HepG2 (cell line): ENCODE results near the gene BMX. TPM values are rescaled to one million over a fixed set of nuclear protein-coding genes. Genes with fewer than 3 reads are reported as not detected.

Experiments
- ATAC-seq: fragments of 200-7000 bp; cut with Tn5 transposase; 3 replicates; pipeline ENCODE4 v1.9.1; 2020; ENCODE audit warnings: mild to moderate bottlenecking, moderate library complexity
- BruUV-seq: library from RNA; stranded (reverse); fragments of 400-500 nt; replicated peaks from 2 replicates; lab custom pipeline; 2021; lab: Mats Ljungman, UMichigan
- CTCF ChIA-PET: fragments of 300-600 bp; formaldehyde crosslinking; extraction: SDS; loops from one replicate; lab custom pipeline; 2021; ENCODE audit warnings: low total read pairs, inconsistent platforms, low intra/inter-chr PET ratio; lab: Yijun Ruan, JAX
- POLR2A ChIA-PET: fragments of 350-600 bp; sonication (Branson Sonifier 250); formaldehyde crosslinking; loops from one replicate; lab custom pipeline; 2020; ENCODE audit warnings: antibody characterized with exemption, inconsistent platforms; lab: Yijun Ruan, JAX
- DNase-seq: peaks from one replicate; pipeline ENCODE4 v3.0.0-alpha.2; 2015; ENCODE audit warnings: low spot score
- FAIRE-seq: peaks from 3 replicates; lab custom pipeline; 2011; peaks lifted over from hg19 to GRCh38; lab: Jason Lieb, UNC
- H2AFZ ChIP-seq: one replicate; pipeline ENCODE4 v1.6.1; 2011; ENCODE audit warnings: low read length, inconsistent platforms
- H3K27ac ChIP-seq: fragments of 300-600 bp; 3 replicates; pipeline ENCODE4 v1.8.0; 2011; ENCODE audit warnings: mixed run types, mild to moderate bottlenecking, mixed read lengths, low read length, inconsistent platforms; ENCODE audit not compliant: insufficient read depth; ENCODE audit errors: extremely low read length
- H3K27me3 ChIP-seq, 2 experiments: fragments of 200-600 bp in 1 of 2; 2 replicates in 1 of 2; 3 replicates in 1 of 2; pipeline versions ENCODE4 v1.6.0 to v1.8.0; 2011; ENCODE audit warnings: low read length in 2 of 2, mild to moderate bottlenecking in 2 of 2, moderate library complexity in 2 of 2, inconsistent platforms in 1 of 2; ENCODE audit not compliant: insufficient read depth in 2 of 2, control insufficient read depth in 1 of 2
- H3K36me3 ChIP-seq, 2 experiments: fragments of 200-600 bp in 1 of 2; replicated peaks in 1 of 2; 2 replicates in 1 of 2; 3 replicates in 1 of 2; pipeline versions ENCODE4 v1.5.1 to v1.8.0; 2011; ENCODE audit warnings: low read length in 2 of 2, inconsistent platforms in 1 of 2; ENCODE audit not compliant: insufficient read depth in 2 of 2, control insufficient read depth in 1 of 2
- H3K4me1 ChIP-seq: 2 replicates; pipeline ENCODE4 v1.5.1; 2012; ENCODE audit warnings: low read length, inconsistent platforms; ENCODE audit not compliant: insufficient read depth
- H3K4me2 ChIP-seq: 2 replicates; pipeline ENCODE4 v1.6.0; 2011; ENCODE audit warnings: low read depth, low read length, inconsistent platforms
- H3K4me3 ChIP-seq, 3 experiments: fragments of 200-600 bp in 1 of 3; sonication (generic), shearing (Covaris generic) in 1 of 3; replicated peaks in 1 of 3; 2 replicates each; pipeline ENCODE4 v1.5.1; 2011 to 2016; ENCODE audit warnings: low read length in 3 of 3, inconsistent platforms in 2 of 3, low read depth in 2 of 3, mild to moderate bottlenecking in 2 of 3, control low read depth in 1 of 3, mixed read lengths in 1 of 3; ENCODE audit not compliant: insufficient read depth in 1 of 3
- H3K79me2 ChIP-seq: one replicate; pipeline ENCODE4 v1.6.1; 2011; ENCODE audit warnings: low read length, inconsistent platforms; ENCODE audit not compliant: insufficient read depth
- H3K9ac ChIP-seq: 2 replicates; pipeline ENCODE4 v1.6.0; 2011; ENCODE audit warnings: mild to moderate bottlenecking, low read depth, low read length, inconsistent platforms; ENCODE audit not compliant: insufficient read depth
- H3K9me3 ChIP-seq: 2 replicates; pipeline ENCODE4 v1.5.1; 2012; ENCODE audit warnings: mild to moderate bottlenecking, low read length
- H4K20me1 ChIP-seq: 2 replicates; pipeline ENCODE4 v1.6.0; 2011; ENCODE audit warnings: inconsistent platforms, mild to moderate bottlenecking, low read length, moderate library complexity; ENCODE audit not compliant: insufficient read depth
- BCL6 ChIP-seq: IDR thresholded peaks from 2 replicates; pipeline ENCODE4 v1.6.1; 2016; ENCODE audit warnings: missing genetic modification reagents, missing compliant biosample characterization
- RAD51 ChIP-seq: fragments of 450-650 bp; IDR thresholded peaks from 2 replicates; pipeline ENCODE4 v1.6.1; 2016; ENCODE audit warnings: borderline replicate concordance
- RCOR2 ChIP-seq: IDR thresholded peaks from 2 replicates; pipeline ENCODE4 v1.6.1; 2016; ENCODE audit warnings: missing biosample characterization, missing genetic modification reagents
- RELA ChIP-seq: sonication (generic); formaldehyde crosslinking; IDR thresholded peaks from 2 replicates; pipeline ENCODE4 v1.4.0; 2020; ENCODE audit warnings: missing genetic modification reagents
- SETDB1 ChIP-seq: sonication (generic); formaldehyde crosslinking; IDR thresholded peaks from 2 replicates; pipeline ENCODE4 v1.5.1; 2020; ENCODE audit warnings: missing genetic modification reagents, mild to moderate bottlenecking, borderline replicate concordance
- SIX4 ChIP-seq: sonication (generic); formaldehyde crosslinking; IDR thresholded peaks from 2 replicates; pipeline ENCODE4 v1.4.0; 2020; ENCODE audit warnings: missing genetic modification reagents
- TEAD2 ChIP-seq: sonication (generic); formaldehyde crosslinking; IDR thresholded peaks from 2 replicates; pipeline ENCODE4 v1.9.0; 2021; ENCODE audit warnings: missing genetic modification reagents
- ZFAT ChIP-seq: sonication (generic); formaldehyde crosslinking; conservative IDR thresholded peaks from 2 replicates; pipeline ENCODE4 v1.8.1; 2023; ENCODE audit warnings: missing genetic modification reagents, inconsistent platforms
- ZFP62 ChIP-seq: sonication (generic); formaldehyde crosslinking; IDR thresholded peaks from 2 replicates; pipeline ENCODE4 v1.4.0; 2020; ENCODE audit warnings: missing genetic modification reagents
- ZNF205 ChIP-seq: IDR thresholded peaks from 2 replicates; pipeline ENCODE4 v1.6.1; 2018; ENCODE audit warnings: missing biosample characterization, missing genetic modification reagents
- ZNF451 ChIP-seq: sonication (generic); formaldehyde crosslinking; IDR thresholded peaks from 2 replicates; pipeline ENCODE4 v1.5.0; 2020; ENCODE audit warnings: mild to moderate bottlenecking, missing genetic modification reagents
- ZNF616 ChIP-seq: sonication (generic); formaldehyde crosslinking; IDR thresholded peaks from 2 replicates; pipeline ENCODE4 v1.5.0; 2020; ENCODE audit warnings: low read depth, mild to moderate bottlenecking, missing genetic modification reagents
- ZNF644 ChIP-seq: IDR thresholded peaks from 2 replicates; pipeline ENCODE4 v1.6.1; 2016; ENCODE audit warnings: low read depth
- ZSCAN22 ChIP-seq: sonication (generic); formaldehyde crosslinking; IDR thresholded peaks from 2 replicates; pipeline ENCODE4 v1.4.0; 2020; ENCODE audit warnings: mild to moderate bottlenecking, missing genetic modification reagents
- WGBS: methylation state at CpG from one replicate; pipeline ENCODE4 v1.1.6; 2017; ENCODE audit warnings: low lambda C conversion rate; 5-methylcytosine and 5-hydroxymethylcytosine counted together
- in situ Hi-C: cut with HindIII; loops from 2 replicates; pipeline ENCODE4 v1.10.0; 2017; ENCODE audit warnings: low pct_unique_long_range_greater_than_20kb; ENCODE audit not compliant: extremely low pct_ligation_motif_present
- intact Hi-C: fragments of 100-400 bp; cut with micrococcal nuclease; formaldehyde crosslinking; loops from one replicate; pipeline ENCODE4 v1.10.0; 2022; ENCODE audit not compliant: unreplicated experiment
- polyA plus RNA-seq, 8 experiments: library from polyadenylated mRNA; depleted of rRNA in 3 of 8; stranded (reverse) in 7 of 8; unstranded in 1 of 8; fragments of >200 nt; fragmentation: Illumina TruSeq in 4 of 8; extraction: Trizol in 4 of 8; gene quantifications; 2 replicates each; pipeline versions ENCODE4 v1.2.1 to v1.2.3, GENCODE V29; 2011 to 2016; ENCODE audit warnings: low read depth in 4 of 8, missing spikeins in 1 of 8, mixed read lengths in 1 of 8; ENCODE audit not compliant: insufficient read depth in 1 of 8
- total RNA-seq, 5 experiments: library from RNA; depleted of rRNA; stranded (reverse); fragments of >200 nt; fragmentation: Illumina TruSeq; extraction: Trizol; gene quantifications; 2 replicates each; pipeline ENCODE4 v1.2.3, GENCODE V29; 2016; ENCODE audit warnings: low read depth in 1 of 5
- TF ChIP-seq, protein P1 (sequence below): sonication (generic); formaldehyde crosslinking; IDR thresholded peaks from 2 replicates; pipeline ENCODE4 v1.9.0; 2021; ENCODE audit warnings: mild to moderate bottlenecking, missing genetic modification reagents
- TF ChIP-seq, protein P2 (sequence below): sonication (generic); formaldehyde crosslinking; IDR thresholded peaks from 2 replicates; pipeline ENCODE4 v1.5.0; 2020; ENCODE audit warnings: missing genetic modification reagents
- TF ChIP-seq, protein P3 (sequence below): sonication (generic); formaldehyde crosslinking; IDR thresholded peaks from 2 replicates; pipeline ENCODE4 v1.4.0; 2020; ENCODE audit warnings: mild to moderate bottlenecking, missing genetic modification reagents

Gene BMX
- total and polyA plus RNA-seq, 2 of the 13 experiments (the other 11 are each of a cell fraction or from before 2014, with no cell fraction given), result not detected

GRCh38 chrX:15598026-15598425 lies 97.4 kb downstream of the BMX start:
- no peak overlapping the region for H2AFZ ChIP-seq

DNA sequence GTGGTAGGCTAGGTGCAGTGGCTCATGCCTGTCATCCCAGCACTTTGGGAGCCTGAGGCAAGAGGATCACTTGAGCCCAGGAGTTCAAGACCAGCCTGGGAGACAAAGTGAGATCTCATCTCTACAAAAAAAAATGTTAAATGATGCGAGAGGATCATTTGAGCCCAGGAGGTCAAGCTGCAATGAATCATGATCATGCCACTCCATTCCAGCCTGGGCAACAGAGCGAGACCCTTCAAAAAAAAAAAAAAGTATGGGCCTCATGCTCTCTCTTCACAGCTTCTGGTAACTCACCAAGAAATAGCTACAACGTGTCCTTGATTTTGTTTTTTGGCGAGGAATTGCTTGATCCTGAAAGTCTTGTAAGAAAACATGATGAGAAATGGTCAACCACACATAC lies 98.9 kb downstream of the BMX start:
- no peaks in the 10 kb centered on the region for H4K20me1 ChIP-seq
- no peaks in the 10 kb centered on the region for H3K36me3 ChIP-seq
- WGBS, result 95% methylated on average over 2 of the region's 4 CpGs
- H3K4me3 ChIP-seq, result no peak overlapping the region
- H2AFZ ChIP-seq, result no peak overlapping the region
- ChIA-PET POLR2A (no interaction called here), CTCF (no interaction called here)
- no peaks in the 10 kb centered on the region for H3K79me2 ChIP-seq
- H3K4me1 ChIP-seq, result peaks cover 32% of the 10 kb centered on the region
- no peak for DNase-seq
- intact Hi-C loops (no loop called here), in situ Hi-C loops (no loop called here)
- no peak for ATAC-seq
- FAIRE-seq, result no peak
- no peaks in the 10 kb centered on the region for H3K27me3 ChIP-seq
- BruUV-seq, result no TSS peak
- no peak overlapping the region for H3K4me2 ChIP-seq
- no peak overlapping the region for H3K9ac ChIP-seq
- H3K27ac ChIP-seq, result no peak overlapping the region
- no peaks in the 10 kb centered on the region for H3K9me3 ChIP-seq
- TF ChIP-seq SIX4 (CRISPR knock-in tag), result no peak
- TF ChIP-seq, protein P1, sequence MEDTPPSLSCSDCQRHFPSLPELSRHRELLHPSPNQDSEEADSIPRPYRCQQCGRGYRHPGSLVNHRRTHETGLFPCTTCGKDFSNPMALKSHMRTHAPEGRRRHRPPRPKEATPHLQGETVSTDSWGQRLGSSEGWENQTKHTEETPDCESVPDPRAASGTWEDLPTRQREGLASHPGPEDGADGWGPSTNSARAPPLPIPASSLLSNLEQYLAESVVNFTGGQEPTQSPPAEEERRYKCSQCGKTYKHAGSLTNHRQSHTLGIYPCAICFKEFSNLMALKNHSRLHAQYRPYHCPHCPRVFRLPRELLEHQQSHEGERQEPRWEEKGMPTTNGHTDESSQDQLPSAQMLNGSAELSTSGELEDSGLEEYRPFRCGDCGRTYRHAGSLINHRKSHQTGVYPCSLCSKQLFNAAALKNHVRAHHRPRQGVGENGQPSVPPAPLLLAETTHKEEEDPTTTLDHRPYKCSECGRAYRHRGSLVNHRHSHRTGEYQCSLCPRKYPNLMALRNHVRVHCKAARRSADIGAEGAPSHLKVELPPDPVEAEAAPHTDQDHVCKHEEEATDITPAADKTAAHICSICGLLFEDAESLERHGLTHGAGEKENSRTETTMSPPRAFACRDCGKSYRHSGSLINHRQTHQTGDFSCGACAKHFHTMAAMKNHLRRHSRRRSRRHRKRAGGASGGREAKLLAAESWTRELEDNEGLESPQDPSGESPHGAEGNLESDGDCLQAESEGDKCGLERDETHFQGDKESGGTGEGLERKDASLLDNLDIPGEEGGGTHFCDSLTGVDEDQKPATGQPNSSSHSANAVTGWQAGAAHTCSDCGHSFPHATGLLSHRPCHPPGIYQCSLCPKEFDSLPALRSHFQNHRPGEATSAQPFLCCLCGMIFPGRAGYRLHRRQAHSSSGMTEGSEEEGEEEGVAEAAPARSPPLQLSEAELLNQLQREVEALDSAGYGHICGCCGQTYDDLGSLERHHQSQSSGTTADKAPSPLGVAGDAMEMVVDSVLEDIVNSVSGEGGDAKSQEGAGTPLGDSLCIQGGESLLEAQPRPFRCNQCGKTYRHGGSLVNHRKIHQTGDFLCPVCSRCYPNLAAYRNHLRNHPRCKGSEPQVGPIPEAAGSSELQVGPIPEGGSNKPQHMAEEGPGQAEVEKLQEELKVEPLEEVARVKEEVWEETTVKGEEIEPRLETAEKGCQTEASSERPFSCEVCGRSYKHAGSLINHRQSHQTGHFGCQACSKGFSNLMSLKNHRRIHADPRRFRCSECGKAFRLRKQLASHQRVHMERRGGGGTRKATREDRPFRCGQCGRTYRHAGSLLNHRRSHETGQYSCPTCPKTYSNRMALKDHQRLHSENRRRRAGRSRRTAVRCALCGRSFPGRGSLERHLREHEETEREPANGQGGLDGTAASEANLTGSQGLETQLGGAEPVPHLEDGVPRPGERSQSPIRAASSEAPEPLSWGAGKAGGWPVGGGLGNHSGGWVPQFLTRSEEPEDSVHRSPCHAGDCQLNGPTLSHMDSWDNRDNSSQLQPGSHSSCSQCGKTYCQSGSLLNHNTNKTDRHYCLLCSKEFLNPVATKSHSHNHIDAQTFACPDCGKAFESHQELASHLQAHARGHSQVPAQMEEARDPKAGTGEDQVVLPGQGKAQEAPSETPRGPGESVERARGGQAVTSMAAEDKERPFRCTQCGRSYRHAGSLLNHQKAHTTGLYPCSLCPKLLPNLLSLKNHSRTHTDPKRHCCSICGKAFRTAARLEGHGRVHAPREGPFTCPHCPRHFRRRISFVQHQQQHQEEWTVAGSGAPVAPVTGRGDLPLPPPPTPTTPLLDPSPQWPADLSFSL (CRISPR knock-in tag), result no peak
- TF ChIP-seq, protein P2, sequence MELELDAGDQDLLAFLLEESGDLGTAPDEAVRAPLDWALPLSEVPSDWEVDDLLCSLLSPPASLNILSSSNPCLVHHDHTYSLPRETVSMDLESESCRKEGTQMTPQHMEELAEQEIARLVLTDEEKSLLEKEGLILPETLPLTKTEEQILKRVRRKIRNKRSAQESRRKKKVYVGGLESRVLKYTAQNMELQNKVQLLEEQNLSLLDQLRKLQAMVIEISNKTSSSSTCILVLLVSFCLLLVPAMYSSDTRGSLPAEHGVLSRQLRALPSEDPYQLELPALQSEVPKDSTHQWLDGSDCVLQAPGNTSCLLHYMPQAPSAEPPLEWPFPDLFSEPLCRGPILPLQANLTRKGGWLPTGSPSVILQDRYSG (CRISPR knock-in tag), result no peak
- no peak for TF ChIP-seq BCL6
- no peak for TF ChIP-seq ZNF205
- TF ChIP-seq, protein P3, sequence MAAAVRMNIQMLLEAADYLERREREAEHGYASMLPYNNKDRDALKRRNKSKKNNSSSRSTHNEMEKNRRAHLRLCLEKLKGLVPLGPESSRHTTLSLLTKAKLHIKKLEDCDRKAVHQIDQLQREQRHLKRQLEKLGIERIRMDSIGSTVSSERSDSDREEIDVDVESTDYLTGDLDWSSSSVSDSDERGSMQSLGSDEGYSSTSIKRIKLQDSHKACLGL (CRISPR knock-in tag), result no peak
- no peak for TF ChIP-seq SETDB1 (CRISPR knock-in tag)
- no peak for TF ChIP-seq RELA (CRISPR knock-in tag)
- no peak for TF ChIP-seq RAD51
- no peak for TF ChIP-seq TEAD2 (CRISPR knock-in tag)

More at GRCh38 chrX:15598026-15598425, 97.4 kb downstream of the BMX start:
- H3K4me3 ChIP-seq, result no peak overlapping the region
- H3K27me3 ChIP-seq, result no peaks in the 10 kb centered on the region
- ChIA-PET POLR2A (no interaction called here), CTCF (no interaction called here)
- no peaks in the 10 kb centered on the region for H3K36me3 ChIP-seq
- no peak for DNase-seq
- no peaks in the 10 kb centered on the region for H3K9me3 ChIP-seq
- intact Hi-C loops (no loop called here), in situ Hi-C loops (no loop called here)
- H3K27ac ChIP-seq, result no peak overlapping the region
- no peak overlapping the region for H3K4me2 ChIP-seq
- TF ChIP-seq ZFAT (CRISPR knock-in tag) (no peak), ZNF451 (CRISPR knock-in tag) (no peak), TEAD2 (CRISPR knock-in tag) (no peak), ZSCAN22 (CRISPR knock-in tag) (no peak), ZNF616 (no peak), SIX4 (CRISPR knock-in tag) (no peak), ZFP62 (no peak), RCOR2 (CRISPR knock-in tag) (no peak), ZNF644 (CRISPR knock-in tag) (no peak)
- H3K79me2 ChIP-seq, result no peaks in the 10 kb centered on the region
- no TSS peak for BruUV-seq
- ATAC-seq, result no peak
- no peak for FAIRE-seq
- 79% methylated on average over 3 of the region's 3 CpGs for WGBS
- H3K4me1 ChIP-seq, result peaks cover 26% of the 10 kb centered on the region
- H4K20me1 ChIP-seq, result no peaks in the 10 kb centered on the region
- no peak overlapping the region for H3K9ac ChIP-seq
